HL-60 (cell line): ENCODE data around the gene RFFL.

ENCODE experiments used
- CTCF ChIP-seq: IDR thresholded peaks from one replicate; pipeline ENCODE4 v1.5.1; 2011; ENCODE audit warnings: low read length, control low read depth, inconsistent platforms; ENCODE audit not compliant: insufficient read depth
- GABPA ChIP-seq: IDR thresholded peaks from 2 replicates; pipeline ENCODE4 v1.6.1; 2012; ENCODE audit warnings: low read depth
- POLR2AphosphoS5 ChIP-seq: IDR thresholded peaks from 2 replicates; pipeline ENCODE4 v1.6.1; 2012; ENCODE audit warnings: low read depth
- REST ChIP-seq: IDR thresholded peaks from 2 replicates; pipeline ENCODE4 v1.6.1; 2012; ENCODE audit warnings: low read depth; ENCODE audit not compliant: insufficient replicate concordance
- SPI1 ChIP-seq: IDR thresholded peaks from 2 replicates; pipeline ENCODE4 v1.6.1; 2012; ENCODE audit warnings: low read depth, mild to moderate bottlenecking, borderline replicate concordance

- TF ChIP-seq CTCF (no peak), POLR2AphosphoS5 (no peak), REST (no peak), GABPA (no peak), SPI1 (no peak)
Measured at GRCh38 chr17:35095741-35096140, 32.2 kb upstream of the RFFL start.
